ENCODE data around the gene RABEPK. TPM values are rescaled to one million over a fixed set of nuclear protein-coding genes. Genes with fewer than 3 reads are reported as not detected.

Gene RABEPK
- polyA plus RNA-seq, 5 donors: 22.3 to 27.9 (median 24.5) TPM

Other genes with a start within 250 kb of the RABEPK start
- 10 to 100 TPM in 4 of 5 donors, 1 to 10 TPM in 1; 8.1 to 18.1 (median 16.5) TPM for gene SCAI, start 57.0 kb upstream of the RABEPK start, polyA plus RNA-seq (ENCODE audit: insufficient read depth in 1 of 5, insufficient read length in 5 of 5, low replicate concordance in 1 of 5)
- gene PPP6C, start 10.7 kb upstream of the RABEPK start, polyA plus RNA-seq (ENCODE audit: insufficient read depth in 1 of 5, insufficient read length in 5 of 5, low replicate concordance in 1 of 5): 10 to 100 TPM; 38.6 to 55.2 (median 47.5) TPM
- 100 to 1,000 TPM; 302 to 356 (median 319) TPM for gene HSPA5, start 40.8 kb downstream of the RABEPK start, polyA plus RNA-seq (ENCODE audit: insufficient read depth in 1 of 5, insufficient read length in 5 of 5, low replicate concordance in 1 of 5)
- 10 to 100 TPM; 26.5 to 47.1 (median 42.3) TPM for gene GAPVD1, start 61.3 kb downstream of the RABEPK start, polyA plus RNA-seq (ENCODE audit: insufficient read depth in 1 of 5, insufficient read length in 5 of 5, low replicate concordance in 1 of 5)

Measured in right lung (tissue), 5 donors.